Ishikawa (cell line): Measurements from ENCODE around the gene AIP.

Experiments
- CEBPB ChIP-seq: IDR thresholded peaks from 2 replicates; pipeline ENCODE4 v1.6.1; 2012
- CREB1 ChIP-seq: IDR thresholded peaks from 2 replicates; pipeline ENCODE4 v1.6.1; 2012; ENCODE audit warnings: low read depth
- EGR1 ChIP-seq: IDR thresholded peaks from 2 replicates; pipeline ENCODE4 v1.6.1; 2012
- EP300 ChIP-seq: IDR thresholded peaks from 2 replicates; pipeline ENCODE4 v1.6.1; 2012; ENCODE audit warnings: borderline replicate concordance
- FOXM1 ChIP-seq: IDR thresholded peaks from 2 replicates; pipeline ENCODE4 v1.6.1; 2012; ENCODE audit warnings: low read depth, borderline replicate concordance
- RAD21 ChIP-seq: IDR thresholded peaks from 2 replicates; pipeline ENCODE4 v1.6.1; 2012; ENCODE audit warnings: low read depth
- TAF1 ChIP-seq: IDR thresholded peaks from 2 replicates; pipeline ENCODE4 v1.6.1; 2012; ENCODE audit warnings: low read depth, mild to moderate bottlenecking
- YY1 ChIP-seq: IDR thresholded peaks from 2 replicates; pipeline ENCODE4 v1.6.1; 2012; ENCODE audit warnings: low read depth
- ZBTB7A ChIP-seq: IDR thresholded peaks from 2 replicates; pipeline ENCODE4 v1.6.1; 2012; ENCODE audit warnings: low read depth
- TF ChIP-seq, protein P1 (sequence below): IDR thresholded peaks from 2 replicates; pipeline ENCODE4 v1.6.1; 2012; ENCODE audit warnings: low read depth, mild to moderate bottlenecking
- TF ChIP-seq, protein P2 (sequence below): IDR thresholded peaks from 2 replicates; pipeline ENCODE4 v1.6.1; 2012
- TF ChIP-seq, protein P3 (sequence below): IDR thresholded peaks from 2 replicates; pipeline ENCODE4 v1.6.1; 2012

DNA sequence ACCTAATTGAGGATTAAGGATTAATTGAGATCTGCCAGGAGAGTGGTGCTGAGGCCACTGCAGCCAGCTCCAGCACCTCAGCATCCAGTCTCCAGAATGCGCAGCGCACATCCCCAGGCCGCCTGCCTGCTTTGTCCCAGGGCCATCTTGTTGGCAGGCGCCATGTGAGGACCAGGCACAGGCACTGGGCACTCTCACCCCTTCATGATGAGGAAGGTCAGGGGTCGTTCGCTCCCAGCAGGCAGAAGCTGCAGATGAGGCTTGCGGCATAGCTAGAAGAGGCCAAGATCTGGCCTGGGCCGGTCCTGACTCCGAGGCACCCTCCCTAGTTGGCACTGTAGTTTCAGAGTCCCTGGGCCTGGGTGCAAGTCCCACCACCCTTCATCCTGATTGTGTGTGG lies 34.0 kb downstream of the AIP start:
- TF ChIP-seq YY1, result no peak
- no peak for TF ChIP-seq EGR1
- no peak for TF ChIP-seq RAD21
- TF ChIP-seq CREB1, result no peak
- TF ChIP-seq, protein P1, sequence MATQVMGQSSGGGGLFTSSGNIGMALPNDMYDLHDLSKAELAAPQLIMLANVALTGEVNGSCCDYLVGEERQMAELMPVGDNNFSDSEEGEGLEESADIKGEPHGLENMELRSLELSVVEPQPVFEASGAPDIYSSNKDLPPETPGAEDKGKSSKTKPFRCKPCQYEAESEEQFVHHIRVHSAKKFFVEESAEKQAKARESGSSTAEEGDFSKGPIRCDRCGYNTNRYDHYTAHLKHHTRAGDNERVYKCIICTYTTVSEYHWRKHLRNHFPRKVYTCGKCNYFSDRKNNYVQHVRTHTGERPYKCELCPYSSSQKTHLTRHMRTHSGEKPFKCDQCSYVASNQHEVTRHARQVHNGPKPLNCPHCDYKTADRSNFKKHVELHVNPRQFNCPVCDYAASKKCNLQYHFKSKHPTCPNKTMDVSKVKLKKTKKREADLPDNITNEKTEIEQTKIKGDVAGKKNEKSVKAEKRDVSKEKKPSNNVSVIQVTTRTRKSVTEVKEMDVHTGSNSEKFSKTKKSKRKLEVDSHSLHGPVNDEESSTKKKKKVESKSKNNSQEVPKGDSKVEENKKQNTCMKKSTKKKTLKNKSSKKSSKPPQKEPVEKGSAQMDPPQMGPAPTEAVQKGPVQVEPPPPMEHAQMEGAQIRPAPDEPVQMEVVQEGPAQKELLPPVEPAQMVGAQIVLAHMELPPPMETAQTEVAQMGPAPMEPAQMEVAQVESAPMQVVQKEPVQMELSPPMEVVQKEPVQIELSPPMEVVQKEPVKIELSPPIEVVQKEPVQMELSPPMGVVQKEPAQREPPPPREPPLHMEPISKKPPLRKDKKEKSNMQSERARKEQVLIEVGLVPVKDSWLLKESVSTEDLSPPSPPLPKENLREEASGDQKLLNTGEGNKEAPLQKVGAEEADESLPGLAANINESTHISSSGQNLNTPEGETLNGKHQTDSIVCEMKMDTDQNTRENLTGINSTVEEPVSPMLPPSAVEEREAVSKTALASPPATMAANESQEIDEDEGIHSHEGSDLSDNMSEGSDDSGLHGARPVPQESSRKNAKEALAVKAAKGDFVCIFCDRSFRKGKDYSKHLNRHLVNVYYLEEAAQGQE, result no peak
- TF ChIP-seq, protein P2, sequence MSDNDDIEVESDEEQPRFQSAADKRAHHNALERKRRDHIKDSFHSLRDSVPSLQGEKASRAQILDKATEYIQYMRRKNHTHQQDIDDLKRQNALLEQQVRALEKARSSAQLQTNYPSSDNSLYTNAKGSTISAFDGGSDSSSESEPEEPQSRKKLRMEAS, result no peak
- no peak for TF ChIP-seq EP300
- TF ChIP-seq, protein P3, sequence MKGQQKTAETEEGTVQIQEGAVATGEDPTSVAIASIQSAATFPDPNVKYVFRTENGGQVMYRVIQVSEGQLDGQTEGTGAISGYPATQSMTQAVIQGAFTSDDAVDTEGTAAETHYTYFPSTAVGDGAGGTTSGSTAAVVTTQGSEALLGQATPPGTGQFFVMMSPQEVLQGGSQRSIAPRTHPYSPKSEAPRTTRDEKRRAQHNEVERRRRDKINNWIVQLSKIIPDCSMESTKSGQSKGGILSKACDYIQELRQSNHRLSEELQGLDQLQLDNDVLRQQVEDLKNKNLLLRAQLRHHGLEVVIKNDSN, result no peak
- TF ChIP-seq TAF1, result no peak
- TF ChIP-seq ZBTB7A, result no peak
- no peak for TF ChIP-seq FOXM1
- no peak for TF ChIP-seq CEBPB
